A549 (cell line): ENCODE data around the gene RFPL2. TPM values are rescaled to one million over a fixed set of nuclear protein-coding genes. Genes with fewer than 3 reads are reported as not detected.

ENCODE experiments used
- ATAC-seq, 2 experiments: fragments of 200-7000 bp in 1 of 2; fragments of >200 bp in 1 of 2; cut with Nextera tagmentation in 1 of 2; cut with Tn5 transposase in 1 of 2; 3 replicates each; pipeline versions ENCODE4 v1.8.0 to v1.9.1; 2018 to 2020; ENCODE audit warnings: mild to moderate bottlenecking in 1 of 2, moderate library complexity in 1 of 2
- CTCF ChIA-PET: fragments of 300-600 bp; sonication (Branson Sonifier 250); formaldehyde crosslinking; extraction: SDS; loops from one replicate; lab custom pipeline; 2021; ENCODE audit warnings: antibody characterized with exemption, inconsistent platforms; lab: Yijun Ruan, JAX
- POLR2A ChIA-PET: fragments of 350-600 bp; formaldehyde crosslinking; extraction: SDS; loops from one replicate; lab custom pipeline; 2021; ENCODE audit warnings: antibody characterized with exemption, inconsistent platforms; lab: Yijun Ruan, JAX
- DNase-seq, 2 experiments: peaks; one replicate each; pipeline versions ENCODE4 v3.0.0 to v3.0.0-alpha.2; 2011 to 2016; ENCODE audit warnings: low read depth in 1 of 2, low spot score in 1 of 2
- FAIRE-seq: peaks from 2 replicates; lab custom pipeline; 2011; peaks lifted over from hg19 to GRCh38; lab: Jason Lieb, UNC
- H3K27ac ChIP-seq, 2 experiments: fragments of >200 bp; sonication (Bioruptor Twin); formaldehyde crosslinking; 3 replicates each; pipeline ENCODE4 v1.5.1; 2016 to 2017
- H3K4me1 ChIP-seq: fragments of >200 bp; sonication (Bioruptor Twin); formaldehyde crosslinking; 3 replicates; pipeline ENCODE4 v1.6.1; 2016
- H3K4me2 ChIP-seq: fragments of >200 bp; sonication (Bioruptor Twin); formaldehyde crosslinking; 3 replicates; pipeline ENCODE4 v1.6.1; 2016
- H3K4me3 ChIP-seq: fragments of >200 bp; sonication (Bioruptor Twin); formaldehyde crosslinking; 3 replicates; pipeline ENCODE4 v1.5.1; 2016
- H3K9me3 ChIP-seq: fragments of >200 bp; sonication (Bioruptor Twin); formaldehyde crosslinking; 3 replicates; pipeline ENCODE4 v1.6.1; 2016
- BHLHE40 ChIP-seq: IDR thresholded peaks from 2 replicates; pipeline ENCODE4 v1.6.1; 2012; ENCODE audit warnings: low read depth, low read length, inconsistent platforms
- CHD2 ChIP-seq: fragments of 150-350 bp; IDR thresholded peaks from 2 replicates; pipeline ENCODE4 v1.6.1; 2014; ENCODE audit warnings: low read length; ENCODE audit not compliant: partially characterized antibody
- EP300 ChIP-seq, 2 experiments: fragments of >200 bp; sonication (Bioruptor Twin); formaldehyde crosslinking; IDR thresholded peaks; 2 replicates in 1 of 2; 3 replicates in 1 of 2; pipeline ENCODE4 v1.6.1; 2016 to 2017
- FOSB ChIP-seq: fragments of 250-450 bp; sonication (Bioruptor Pico); IDR thresholded peaks from 2 replicates; pipeline ENCODE4 v1.5.0; 2020; ENCODE audit warnings: mild to moderate bottlenecking, moderate library complexity
- FOXS1 ChIP-seq: fragments of 250-450 bp; sonication (Bioruptor Pico); IDR thresholded peaks from 2 replicates; pipeline ENCODE4 v1.5.0; 2020; ENCODE audit warnings: mild to moderate bottlenecking, moderate library complexity
- HDAC2 ChIP-seq: fragments of 200-600 bp; sonication (generic); IDR thresholded peaks from 2 replicates; pipeline ENCODE4 v1.6.1; 2016
- HOXB5 ChIP-seq: fragments of 250-450 bp; sonication (Bioruptor Pico); IDR thresholded peaks from 2 replicates; pipeline ENCODE4 v1.5.0; 2020; ENCODE audit warnings: mild to moderate bottlenecking, moderate library complexity
- PHF8 ChIP-seq: fragments of 200-600 bp; sonication (generic); IDR thresholded peaks from 2 replicates; pipeline ENCODE4 v1.6.1; 2016; ENCODE audit warnings: low read depth, mild to moderate bottlenecking, antibody characterized with exemption, moderate library complexity, borderline replicate concordance
- POLR2AphosphoS2 ChIP-seq: conservative IDR thresholded peaks from 2 replicates; pipeline ENCODE4 v1.6.1; 2012; ENCODE audit warnings: low read length, improper control_type of control experiment, inconsistent platforms
- RAD21 ChIP-seq, 2 experiments: fragments of >200 bp in 1 of 2; sonication (Bioruptor Twin) in 1 of 2; formaldehyde crosslinking in 1 of 2; IDR thresholded peaks in 1 of 2; conservative IDR thresholded peaks in 1 of 2; 2 replicates in 1 of 2; 3 replicates in 1 of 2; pipeline ENCODE4 v1.6.1; 2012 to 2018; ENCODE audit warnings: inconsistent platforms in 1 of 2
- RNF2 ChIP-seq: fragments of 200-600 bp; sonication (generic); IDR thresholded peaks from 2 replicates; pipeline ENCODE4 v1.6.1; 2016; ENCODE audit warnings: low read depth, mild to moderate bottlenecking, antibody characterized with exemption, moderate library complexity, borderline replicate concordance
- SMC3 ChIP-seq: fragments of >200 bp; sonication (Bioruptor Twin); formaldehyde crosslinking; IDR thresholded peaks from 3 replicates; pipeline ENCODE4 v1.6.1; 2018; ENCODE audit warnings: inconsistent platforms
- SREBF2 ChIP-seq: fragments of 450-650 bp; IDR thresholded peaks from 2 replicates; pipeline ENCODE4 v1.6.1; 2014; ENCODE audit warnings: mild to moderate bottlenecking, moderate library complexity
- ZC3H11A ChIP-seq: fragments of 450-650 bp; IDR thresholded peaks from 2 replicates; pipeline ENCODE4 v1.6.1; 2014; ENCODE audit warnings: antibody characterized with exemption, mild to moderate bottlenecking
- WGBS: methylation state at CpG from one replicate; pipeline ENCODE4 v1.1.6; 2017; ENCODE audit errors: missing lambda C conversion rate; 5-methylcytosine and 5-hydroxymethylcytosine counted together
- polyA plus RNA-seq, 4 experiments: library from polyadenylated mRNA; depleted of rRNA in 3 of 4; stranded (reverse); fragments of >200 nt; fragmentation: RNase III in 1 of 4; extraction: RNeasy Plus Mini Kit Qiagen cat#74134 plus additional on column Dnase treatment in 1 of 4; gene quantifications; 2 replicates in 3 of 4; 3 replicates in 1 of 4; pipeline ENCODE4 v1.2.3, GENCODE V29; 2011 to 2017
- TF ChIP-seq, protein P1 (sequence below): fragments of >200 bp; sonication (Bioruptor Twin); formaldehyde crosslinking; IDR thresholded peaks from 3 replicates; pipeline ENCODE4 v1.5.1; 2016
- TF ChIP-seq, protein P2 (sequence below): IDR thresholded peaks from 2 replicates; pipeline ENCODE4 v1.6.1; 2012
- TF ChIP-seq, protein P3 (sequence below): fragments of 250-450 bp; sonication (Bioruptor Pico); IDR thresholded peaks from 2 replicates; pipeline ENCODE4 v1.5.0; 2021; ENCODE audit warnings: mild to moderate bottlenecking, moderate library complexity, borderline replicate concordance

Gene RFPL2
- polyA plus RNA-seq, 2 of the 4 experiments (the other 2 are of a cell fraction), result 0.19 to 0.25 TPM

GRCh38 chr22:32206774-32207758 lies 2.2 kb upstream of the RFPL2 start:
- Histone ChIP-seq H3K9me3 (no peaks in the 10 kb centered on the region), H3K4me2 (peak overlapping the region; percentile 99), H3K27ac (peak overlapping the region in 1 of 2 experiments; percentile 73; a peak in 4 of 6 replicates)
- POLR2A ChIA-PET, result no interaction called here
- no peak for FAIRE-seq
- WGBS, result 70% methylated on average over 14 of the region's 22 CpGs
- no peak for TF ChIP-seq ZC3H11A
- peak; percentile 20 to 36; a peak in 1 of 5 replicates for TF ChIP-seq RAD21 (conservative IDR thresholded peaks at IDR 0.05 in 1 of 2, IDR thresholded peaks at IDR 0.05 in 1 of 2)
- peak; percentile 32; the same call in 1 of the 3 replicates for TF ChIP-seq SMC3
- TF ChIP-seq, protein P1, sequence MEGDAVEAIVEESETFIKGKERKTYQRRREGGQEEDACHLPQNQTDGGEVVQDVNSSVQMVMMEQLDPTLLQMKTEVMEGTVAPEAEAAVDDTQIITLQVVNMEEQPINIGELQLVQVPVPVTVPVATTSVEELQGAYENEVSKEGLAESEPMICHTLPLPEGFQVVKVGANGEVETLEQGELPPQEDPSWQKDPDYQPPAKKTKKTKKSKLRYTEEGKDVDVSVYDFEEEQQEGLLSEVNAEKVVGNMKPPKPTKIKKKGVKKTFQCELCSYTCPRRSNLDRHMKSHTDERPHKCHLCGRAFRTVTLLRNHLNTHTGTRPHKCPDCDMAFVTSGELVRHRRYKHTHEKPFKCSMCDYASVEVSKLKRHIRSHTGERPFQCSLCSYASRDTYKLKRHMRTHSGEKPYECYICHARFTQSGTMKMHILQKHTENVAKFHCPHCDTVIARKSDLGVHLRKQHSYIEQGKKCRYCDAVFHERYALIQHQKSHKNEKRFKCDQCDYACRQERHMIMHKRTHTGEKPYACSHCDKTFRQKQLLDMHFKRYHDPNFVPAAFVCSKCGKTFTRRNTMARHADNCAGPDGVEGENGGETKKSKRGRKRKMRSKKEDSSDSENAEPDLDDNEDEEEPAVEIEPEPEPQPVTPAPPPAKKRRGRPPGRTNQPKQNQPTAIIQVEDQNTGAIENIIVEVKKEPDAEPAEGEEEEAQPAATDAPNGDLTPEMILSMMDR, result peak; percentile 53
- no peak for TF ChIP-seq HOXB5 (CRISPR knock-in tag)
- TF ChIP-seq EP300 (IDR thresholded peaks at IDR 0.05), result no peak
- TF ChIP-seq HDAC2, result no peak
- TF ChIP-seq, protein P2, sequence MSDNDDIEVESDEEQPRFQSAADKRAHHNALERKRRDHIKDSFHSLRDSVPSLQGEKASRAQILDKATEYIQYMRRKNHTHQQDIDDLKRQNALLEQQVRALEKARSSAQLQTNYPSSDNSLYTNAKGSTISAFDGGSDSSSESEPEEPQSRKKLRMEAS, result no peak
- no peak for TF ChIP-seq FOSB
- no peak for TF ChIP-seq FOXS1
- no peak for TF ChIP-seq SREBF2
- no peak for TF ChIP-seq BHLHE40
- TF ChIP-seq, protein P3, sequence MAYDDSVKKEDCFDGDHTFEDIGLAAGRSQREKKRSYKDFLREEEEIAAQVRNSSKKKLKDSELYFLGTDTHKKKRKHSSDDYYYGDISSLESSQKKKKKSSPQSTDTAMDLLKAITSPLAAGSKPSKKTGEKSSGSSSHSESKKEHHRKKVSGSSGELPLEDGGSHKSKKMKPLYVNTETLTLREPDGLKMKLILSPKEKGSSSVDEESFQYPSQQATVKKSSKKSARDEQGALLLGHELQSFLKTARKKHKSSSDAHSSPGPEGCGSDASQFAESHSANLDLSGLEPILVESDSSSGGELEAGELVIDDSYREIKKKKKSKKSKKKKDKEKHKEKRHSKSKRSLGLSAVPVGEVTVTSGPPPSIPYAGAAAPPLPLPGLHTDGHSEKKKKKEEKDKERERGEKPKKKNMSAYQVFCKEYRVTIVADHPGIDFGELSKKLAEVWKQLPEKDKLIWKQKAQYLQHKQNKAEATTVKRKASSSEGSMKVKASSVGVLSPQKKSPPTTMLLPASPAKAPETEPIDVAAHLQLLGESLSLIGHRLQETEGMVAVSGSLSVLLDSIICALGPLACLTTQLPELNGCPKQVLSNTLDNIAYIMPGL (CRISPR knock-in tag), result no peak
- no peak for TF ChIP-seq PHF8
- TF ChIP-seq RNF2, result no peak
- TF ChIP-seq, all 56 proteins: peak for 3
- Histone ChIP-seq H3K4me1 (peaks cover 7% of the 10 kb centered on the region; the same call in 1 of the 3 replicates), H3K4me3 (0 out of 3 replicates have a peak overlapping the region, but pooled peaks have one; percentile 9)
- CTCF ChIA-PET, result interaction anchor here (0.7 to 1.3 kb wide), 5 partner anchors 8 to 230 kb away, joined by 3 to 4 read pairs (median 3); no protein-coding TSS in a partner anchor
- peak; percentile 45 to 66 for ATAC-seq
- DNase-seq, result peak; percentile 6 to 71

DNA sequence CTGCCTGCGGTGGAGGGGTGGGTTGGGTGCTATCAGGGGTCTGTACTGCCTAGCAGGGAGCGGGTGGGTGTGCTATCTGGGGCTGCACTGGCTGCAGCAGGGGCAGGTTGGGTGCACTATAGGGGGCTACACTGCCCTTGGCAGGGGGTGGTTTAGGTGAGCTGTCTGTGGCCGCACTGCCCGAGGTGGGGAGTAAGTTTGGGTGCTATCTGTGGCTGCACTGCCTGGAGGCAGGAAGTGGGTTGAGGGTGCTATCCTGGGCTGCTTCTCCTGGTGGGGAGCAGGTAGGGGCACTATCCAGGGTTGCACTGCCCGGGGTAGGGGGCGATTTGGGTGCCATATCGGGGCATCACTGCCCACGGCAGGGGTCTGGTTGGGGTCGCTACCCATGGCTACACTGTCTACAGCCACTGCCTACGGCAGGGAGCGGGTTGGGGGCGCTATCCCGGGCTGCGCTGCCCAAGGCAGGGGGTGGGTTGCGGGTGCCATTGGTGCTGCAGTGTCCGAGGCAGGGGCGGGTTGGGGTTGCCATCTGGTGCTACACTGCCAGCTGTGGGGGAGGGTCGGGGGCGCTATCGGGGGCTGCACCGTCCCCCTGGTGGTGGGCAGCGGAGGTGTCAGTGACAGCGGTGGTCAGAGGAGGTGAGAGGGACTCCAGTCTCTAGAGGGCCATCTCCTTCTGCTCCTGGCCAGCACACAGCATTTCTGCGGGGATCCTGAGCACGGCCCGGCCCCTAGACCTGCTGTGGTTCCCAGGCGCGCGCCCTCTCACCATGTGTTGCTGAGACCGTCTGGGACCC lies 1.3 kb upstream of the RFPL2 start:
- ChIA-PET POLR2A (no interaction called here), CTCF (interaction anchor here (0.6 kb wide), 1 partner anchor 248 kb away, joined by 3 read pairs; no protein-coding TSS in a partner anchor)
- 47% methylated on average over 10 of the region's 30 CpGs for WGBS

More for the DNA sequence above, 1.3 kb upstream of the RFPL2 start:
- peak; percentile 7 to 19 for DNase-seq
- no peak for FAIRE-seq
- Histone ChIP-seq H3K4me2 (peak overlapping the region; percentile 99), H3K4me1 (peaks cover 7% of the 10 kb centered on the region; the same call in 1 of the 3 replicates), H3K4me3 (peak overlapping the region; percentile 9; the same call in 1 of the 3 replicates), H3K9me3 (no peaks in the 10 kb centered on the region), H3K27ac (peak overlapping the region in 1 of 2 experiments; percentile 73; a peak in 4 of 6 replicates)
- peak; percentile 28 to 41; a peak in 3 of 6 replicates for ATAC-seq
- TF ChIP-seq, protein P2, result no peak
- TF ChIP-seq CHD2, result no peak
- TF ChIP-seq POLR2AphosphoS2, result no peak
- TF ChIP-seq ZC3H11A, result no peak
- TF ChIP-seq, all 56 proteins: peak for 0
